GM08714 (cell line): ENCODE measurements around the gene APBA2.

Source experiments
- H3K4me3 ChIP-seq: fragments of 200-500 bp; sonication (Bioruptor generic); 2 replicates; pipeline ENCODE4 v1.5.1; 2014; ENCODE audit warnings: mild to moderate bottlenecking, low read length, inconsistent platforms
- ZNF274 ChIP-seq: IDR thresholded peaks from 2 replicates; pipeline ENCODE4 v1.6.1; 2012; ENCODE audit warnings: mild to moderate bottlenecking, low read depth, low read length

Gene APBA2

GRCh38 chr15:28912422-28912821 lies 26.6 kb downstream of the APBA2 start:
- H3K4me3 ChIP-seq: no peak overlapping the region
- no peak for TF ChIP-seq ZNF274

- TF ChIP-seq ZNF274: no peak
- no peak overlapping the region for H3K4me3 ChIP-seq
Observed at GRCh38 chr15:28913171-28913765, 27.5 kb downstream of the APBA2 start.

- TF ChIP-seq ZNF274: no peak
- no peak overlapping the region for H3K4me3 ChIP-seq
Observed at GRCh38 chr15:28914046-28914445, 28.3 kb downstream of the APBA2 start.

GRCh38 chr15:28914483-28915023 lies 28.8 kb downstream of the APBA2 start:
- H3K4me3 ChIP-seq: no peak overlapping the region
- TF ChIP-seq ZNF274: no peak

GRCh38 chr15:28915041-28915810 lies 29.5 kb downstream of the APBA2 start:
- H3K4me3 ChIP-seq: no peak overlapping the region
- no peak for TF ChIP-seq ZNF274

- H3K4me3 ChIP-seq: no peak overlapping the region
- TF ChIP-seq ZNF274: no peak
Observed at GRCh38 chr15:28915935-28916334, 30.2 kb downstream of the APBA2 start.

GRCh38 chr15:28917791-28918140 lies 32.0 kb downstream of the APBA2 start:
- no peak overlapping the region for H3K4me3 ChIP-seq
- TF ChIP-seq ZNF274: no peak

GRCh38 chr15:28918141-28918983 lies 32.6 kb downstream of the APBA2 start:
- H3K4me3 ChIP-seq: no peak overlapping the region
- TF ChIP-seq ZNF274: no peak

GRCh38 chr15:28919201-28919635 lies 33.4 kb downstream of the APBA2 start:
- no peak overlapping the region for H3K4me3 ChIP-seq
- no peak for TF ChIP-seq ZNF274

GRCh38 chr15:28919679-28920655 lies 34.2 kb downstream of the APBA2 start:
- TF ChIP-seq ZNF274: no peak
- no peak overlapping the region for H3K4me3 ChIP-seq

- no peak for TF ChIP-seq ZNF274
Observed at GRCh38 chr15:28920781-28921331, 35.1 kb downstream of the APBA2 start.

GRCh38 chr15:28921336-28921735 lies 35.6 kb downstream of the APBA2 start:
- no peak for TF ChIP-seq ZNF274
- no peak overlapping the region for H3K4me3 ChIP-seq

More at GRCh38 chr15:28920781-28921331, 35.1 kb downstream of the APBA2 start:
- H3K4me3 ChIP-seq: no peak overlapping the region
